HepG2 (cell line): ENCODE data around the gene FAM193A. TPM values are rescaled to one million over a fixed set of nuclear protein-coding genes. Genes with fewer than 3 reads are reported as not detected.

Source experiments
- ATAC-seq: fragments of 200-7000 bp; cut with Tn5 transposase; 3 replicates; pipeline ENCODE4 v1.9.1; 2020; ENCODE audit warnings: mild to moderate bottlenecking, moderate library complexity
- BruUV-seq: library from RNA; stranded (reverse); fragments of 400-500 nt; replicated peaks from 2 replicates; lab custom pipeline; 2021; lab: Mats Ljungman, UMichigan
- CTCF ChIA-PET: fragments of 300-600 bp; formaldehyde crosslinking; extraction: SDS; loops from one replicate; lab custom pipeline; 2021; ENCODE audit warnings: low total read pairs, inconsistent platforms, low intra/inter-chr PET ratio; lab: Yijun Ruan, JAX
- POLR2A ChIA-PET: fragments of 350-600 bp; sonication (Branson Sonifier 250); formaldehyde crosslinking; loops from one replicate; lab custom pipeline; 2020; ENCODE audit warnings: antibody characterized with exemption, inconsistent platforms; lab: Yijun Ruan, JAX
- DNase-seq: peaks from one replicate; pipeline ENCODE4 v3.0.0-alpha.2; 2015; ENCODE audit warnings: low spot score
- FAIRE-seq: peaks from 3 replicates; lab custom pipeline; 2011; peaks lifted over from hg19 to GRCh38; lab: Jason Lieb, UNC
- H2AFZ ChIP-seq: one replicate; pipeline ENCODE4 v1.6.1; 2011; ENCODE audit warnings: low read length, inconsistent platforms
- H3K27ac ChIP-seq: fragments of 300-600 bp; 3 replicates; pipeline ENCODE4 v1.8.0; 2011; ENCODE audit warnings: mixed run types, mild to moderate bottlenecking, mixed read lengths, low read length, inconsistent platforms; ENCODE audit not compliant: insufficient read depth; ENCODE audit errors: extremely low read length
- H3K27me3 ChIP-seq, 2 experiments: fragments of 200-600 bp in 1 of 2; 2 replicates in 1 of 2; 3 replicates in 1 of 2; pipeline versions ENCODE4 v1.6.0 to v1.8.0; 2011; ENCODE audit warnings: low read length in 2 of 2, mild to moderate bottlenecking in 2 of 2, moderate library complexity in 2 of 2, inconsistent platforms in 1 of 2; ENCODE audit not compliant: insufficient read depth in 2 of 2, control insufficient read depth in 1 of 2
- H3K36me3 ChIP-seq, 2 experiments: fragments of 200-600 bp in 1 of 2; replicated peaks in 1 of 2; 2 replicates in 1 of 2; 3 replicates in 1 of 2; pipeline versions ENCODE4 v1.5.1 to v1.8.0; 2011; ENCODE audit warnings: low read length in 2 of 2, inconsistent platforms in 1 of 2; ENCODE audit not compliant: insufficient read depth in 2 of 2, control insufficient read depth in 1 of 2
- H3K4me1 ChIP-seq: 2 replicates; pipeline ENCODE4 v1.5.1; 2012; ENCODE audit warnings: low read length, inconsistent platforms; ENCODE audit not compliant: insufficient read depth
- H3K4me2 ChIP-seq: 2 replicates; pipeline ENCODE4 v1.6.0; 2011; ENCODE audit warnings: low read depth, low read length, inconsistent platforms
- H3K4me3 ChIP-seq, 3 experiments: fragments of 200-600 bp in 1 of 3; sonication (generic), shearing (Covaris generic) in 1 of 3; replicated peaks in 1 of 3; 2 replicates each; pipeline ENCODE4 v1.5.1; 2011 to 2016; ENCODE audit warnings: low read length in 3 of 3, inconsistent platforms in 2 of 3, low read depth in 2 of 3, mild to moderate bottlenecking in 2 of 3, control low read depth in 1 of 3, mixed read lengths in 1 of 3; ENCODE audit not compliant: insufficient read depth in 1 of 3
- H3K79me2 ChIP-seq: one replicate; pipeline ENCODE4 v1.6.1; 2011; ENCODE audit warnings: low read length, inconsistent platforms; ENCODE audit not compliant: insufficient read depth
- H3K9ac ChIP-seq: 2 replicates; pipeline ENCODE4 v1.6.0; 2011; ENCODE audit warnings: mild to moderate bottlenecking, low read depth, low read length, inconsistent platforms; ENCODE audit not compliant: insufficient read depth
- H3K9me3 ChIP-seq: 2 replicates; pipeline ENCODE4 v1.5.1; 2012; ENCODE audit warnings: mild to moderate bottlenecking, low read length
- H4K20me1 ChIP-seq: 2 replicates; pipeline ENCODE4 v1.6.0; 2011; ENCODE audit warnings: inconsistent platforms, mild to moderate bottlenecking, low read length, moderate library complexity; ENCODE audit not compliant: insufficient read depth
- ATF7 ChIP-seq, 2 experiments: fragments of 450-650 bp in 1 of 2; sonication (generic) in 1 of 2; formaldehyde crosslinking in 1 of 2; IDR thresholded peaks; 2 replicates each; pipeline versions ENCODE4 v1.4.0 to v1.6.1; 2016 to 2020; ENCODE audit warnings: antibody characterized with exemption in 1 of 2, mild to moderate bottlenecking in 1 of 2, missing genetic modification reagents in 1 of 2
- BRCA1 ChIP-seq: sonication (generic); formaldehyde crosslinking; IDR thresholded peaks from 2 replicates; pipeline ENCODE4 v1.4.0; 2020; ENCODE audit warnings: missing genetic modification reagents
- FOXA3 ChIP-seq: IDR thresholded peaks from 2 replicates; pipeline ENCODE4 v1.6.1; 2016; ENCODE audit warnings: missing genetic modification reagents, missing compliant biosample characterization
- HINFP ChIP-seq: sonication (generic); formaldehyde crosslinking; IDR thresholded peaks from 2 replicates; pipeline ENCODE4 v1.4.0; 2020; ENCODE audit warnings: low read depth, mild to moderate bottlenecking, missing genetic modification reagents
- SMARCE1 ChIP-seq: fragments of 450-650 bp; IDR thresholded peaks from 2 replicates; pipeline ENCODE4 v1.6.1; 2017; ENCODE audit warnings: borderline replicate concordance
- TARDBP ChIP-seq: sonication (generic); formaldehyde crosslinking; IDR thresholded peaks from 2 replicates; pipeline ENCODE4 v1.8.0; 2022; ENCODE audit warnings: mild to moderate bottlenecking, missing genetic modification reagents
- ZNF101 ChIP-seq: sonication (generic); formaldehyde crosslinking; IDR thresholded peaks from 2 replicates; pipeline ENCODE4 v1.4.0; 2020; ENCODE audit warnings: mild to moderate bottlenecking, low read depth, missing genetic modification reagents, borderline replicate concordance
- ZNF253 ChIP-seq: sonication (generic); formaldehyde crosslinking; IDR thresholded peaks from 2 replicates; pipeline ENCODE4 v1.8.0; 2022; ENCODE audit warnings: mild to moderate bottlenecking, missing genetic modification reagents, borderline replicate concordance
- ZNF746 ChIP-seq: sonication (generic); formaldehyde crosslinking; IDR thresholded peaks from 2 replicates; pipeline ENCODE4 v1.8.0; 2022; ENCODE audit warnings: mild to moderate bottlenecking, missing genetic modification reagents
- ZNF891 ChIP-seq: sonication (generic); formaldehyde crosslinking; IDR thresholded peaks from 2 replicates; pipeline ENCODE4 v1.5.0; 2020; ENCODE audit warnings: mild to moderate bottlenecking, missing genetic modification reagents
- ZXDC ChIP-seq: sonication (generic); formaldehyde crosslinking; IDR thresholded peaks from 2 replicates; pipeline ENCODE4 v1.5.0; 2020; ENCODE audit warnings: mild to moderate bottlenecking, missing genetic modification reagents
- WGBS: methylation state at CpG from one replicate; pipeline ENCODE4 v1.1.6; 2017; ENCODE audit warnings: low lambda C conversion rate; 5-methylcytosine and 5-hydroxymethylcytosine counted together
- in situ Hi-C: cut with HindIII; loops from 2 replicates; pipeline ENCODE4 v1.10.0; 2017; ENCODE audit warnings: low pct_unique_long_range_greater_than_20kb; ENCODE audit not compliant: extremely low pct_ligation_motif_present
- intact Hi-C: fragments of 100-400 bp; cut with micrococcal nuclease; formaldehyde crosslinking; loops from one replicate; pipeline ENCODE4 v1.10.0; 2022; ENCODE audit not compliant: unreplicated experiment
- polyA plus RNA-seq, 8 experiments: library from polyadenylated mRNA; depleted of rRNA in 3 of 8; stranded (reverse) in 7 of 8; unstranded in 1 of 8; fragments of >200 nt; fragmentation: Illumina TruSeq in 4 of 8; extraction: Trizol in 4 of 8; gene quantifications; 2 replicates each; pipeline versions ENCODE4 v1.2.1 to v1.2.3, GENCODE V29; 2011 to 2016; ENCODE audit warnings: low read depth in 4 of 8, missing spikeins in 1 of 8, mixed read lengths in 1 of 8; ENCODE audit not compliant: insufficient read depth in 1 of 8
- total RNA-seq, 5 experiments: library from RNA; depleted of rRNA; stranded (reverse); fragments of >200 nt; fragmentation: Illumina TruSeq; extraction: Trizol; gene quantifications; 2 replicates each; pipeline ENCODE4 v1.2.3, GENCODE V29; 2016; ENCODE audit warnings: low read depth in 1 of 5
- TF ChIP-seq, protein P1 (sequence below): conservative IDR thresholded peaks from 2 replicates; pipeline ENCODE4 v1.6.1; 2018; ENCODE audit warnings: missing genetic modification reagents
- TF ChIP-seq, protein P2 (sequence below): sonication (generic); formaldehyde crosslinking; IDR thresholded peaks from 2 replicates; pipeline ENCODE4 v1.4.0; 2020; ENCODE audit warnings: missing genetic modification reagents, low read depth, mild to moderate bottlenecking, borderline replicate concordance

The FAM193A gene
- total and polyA plus RNA-seq, 2 of the 13 experiments (the other 11 are each of a cell fraction or from before 2014, with no cell fraction given): 5.7 to 8.7 TPM

DNA sequence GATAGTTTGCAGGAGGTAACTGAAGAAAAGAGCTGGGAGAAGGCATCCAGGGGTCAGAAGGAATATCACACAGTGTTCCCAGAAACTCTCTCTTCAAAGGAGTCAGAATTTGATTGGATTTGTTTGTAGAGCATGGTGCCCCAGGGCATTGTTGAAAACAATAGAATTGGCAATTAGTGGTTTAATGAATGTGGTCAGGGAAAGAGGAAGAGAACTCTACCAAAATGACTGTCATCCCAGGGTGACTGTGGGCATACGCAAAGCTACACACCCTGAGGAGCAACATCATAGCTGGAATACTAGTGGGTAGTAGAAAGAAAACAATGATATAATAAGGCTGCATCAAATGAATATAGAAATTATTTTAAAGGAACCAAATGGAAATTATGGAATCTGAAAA is 198.2 kb downstream of the FAM193A start:
- Histone ChIP-seq H3K27me3 (no peaks in the 10 kb centered on the region), H2AFZ (no peak overlapping the region)
- CTCF ChIA-PET: no interaction called here
- TF ChIP-seq ZXDC (CRISPR knock-in tag) (no peak), ATF7 (IDR thresholded peaks at IDR 0.05) (no peak), ATF7 (CRISPR knock-in tag; IDR thresholded peaks at IDR 0.05) (no peak), SMARCE1 (no peak), ZNF746 (CRISPR knock-in tag) (no peak), HINFP (CRISPR knock-in tag) (no peak), ZNF101 (CRISPR knock-in tag) (no peak), BRCA1 (CRISPR knock-in tag) (no peak), ZNF891 (CRISPR knock-in tag) (no peak), ZNF253 (CRISPR knock-in tag) (no peak), TARDBP (CRISPR knock-in tag) (no peak), FOXA3 (CRISPR knock-in tag) (no peak)
- TF ChIP-seq, protein P1, sequence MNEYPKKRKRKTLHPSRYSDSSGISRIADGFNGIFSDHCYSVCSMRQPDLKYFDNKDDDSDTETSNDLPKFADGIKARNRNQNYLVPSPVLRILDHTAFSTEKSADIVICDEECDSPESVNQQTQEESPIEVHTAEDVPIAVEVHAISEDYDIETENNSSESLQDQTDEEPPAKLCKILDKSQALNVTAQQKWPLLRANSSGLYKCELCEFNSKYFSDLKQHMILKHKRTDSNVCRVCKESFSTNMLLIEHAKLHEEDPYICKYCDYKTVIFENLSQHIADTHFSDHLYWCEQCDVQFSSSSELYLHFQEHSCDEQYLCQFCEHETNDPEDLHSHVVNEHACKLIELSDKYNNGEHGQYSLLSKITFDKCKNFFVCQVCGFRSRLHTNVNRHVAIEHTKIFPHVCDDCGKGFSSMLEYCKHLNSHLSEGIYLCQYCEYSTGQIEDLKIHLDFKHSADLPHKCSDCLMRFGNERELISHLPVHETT: no peak
- TF ChIP-seq, protein P2, sequence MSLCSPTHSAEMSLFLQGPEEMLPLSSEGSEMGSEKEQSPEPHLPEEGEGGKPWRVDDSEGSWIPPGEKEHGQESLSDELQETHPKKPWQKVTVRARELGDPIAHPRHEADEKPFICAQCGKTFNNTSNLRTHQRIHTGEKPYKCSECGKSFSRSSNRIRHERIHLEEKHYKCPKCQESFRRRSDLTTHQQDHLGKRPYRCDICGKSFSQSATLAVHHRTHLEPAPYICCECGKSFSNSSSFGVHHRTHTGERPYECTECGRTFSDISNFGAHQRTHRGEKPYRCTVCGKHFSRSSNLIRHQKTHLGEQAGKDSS (CRISPR knock-in tag): no peak
- TF ChIP-seq, all 625 proteins: peak for 0
- no peak for FAIRE-seq
- Histone ChIP-seq H3K4me2 (no peak overlapping the region), H3K27ac (no peak overlapping the region), H3K9ac (no peak overlapping the region), H3K4me1 (peaks cover 17% of the 10 kb centered on the region), H3K79me2 (no peaks in the 10 kb centered on the region), H3K4me3 (no peak overlapping the region), H4K20me1 (no peaks in the 10 kb centered on the region), H3K9me3 (no peaks in the 10 kb centered on the region), H3K36me3 (peaks cover 8 to 18% of the 10 kb centered on the region in 2 experiments; a peak in 4 of 5 replicates)
- POLR2A ChIA-PET: interaction anchor here (1.0 kb wide), 1 partner anchor 59 kb away, joined by 3 read pairs; no protein-coding TSS in a partner anchor
- ATAC-seq: no peak
- DNase-seq: no peak
- no TSS peak for BruUV-seq
- in situ Hi-C loops: no loop called here
- WGBS: 100% methylated on average over 1 of the region's 1 CpG
- intact Hi-C loops: no loop called here
